DND-41 (cell line): ENCODE results near the gene GDPGP1.

Experiments used
- ATAC-seq: fragments of 200-7000 bp; cut with Tn5 transposase; 3 replicates; pipeline ENCODE4 v1.9.1; 2021; ENCODE audit warnings: low read depth; ENCODE audit not compliant: insufficient read depth
- DNase-seq: peaks from one replicate; pipeline ENCODE4 v3.0.0-alpha.2; 2020
- H2AFZ ChIP-seq: 2 replicates; pipeline ENCODE4 v1.6.0; 2012; ENCODE audit warnings: low read depth, low read length
- H3K27ac ChIP-seq: 2 replicates; pipeline ENCODE4 v1.5.1; 2012; ENCODE audit warnings: low read length, inconsistent platforms
- H3K27me3 ChIP-seq: fragments of 200-600 bp; sonication (generic); 2 replicates; pipeline ENCODE4 v1.6.0; 2012; ENCODE audit warnings: low read length, mild to moderate bottlenecking, inconsistent platforms; ENCODE audit not compliant: insufficient read depth, poor library complexity
- H3K36me3 ChIP-seq: 2 replicates; pipeline ENCODE4 v1.5.1; 2012; ENCODE audit warnings: low read length, inconsistent platforms; ENCODE audit not compliant: insufficient read depth
- H3K4me1 ChIP-seq: 2 replicates; pipeline ENCODE4 v1.5.1; 2012; ENCODE audit warnings: mild to moderate bottlenecking, low read length; ENCODE audit not compliant: insufficient read depth
- H3K4me2 ChIP-seq: 2 replicates; pipeline ENCODE4 v1.6.0; 2012; ENCODE audit warnings: mild to moderate bottlenecking, moderate library complexity, low read length, inconsistent platforms; ENCODE audit not compliant: insufficient read depth
- H3K4me3 ChIP-seq, 2 experiments: fragments of 200-600 bp in 1 of 2; shearing (Covaris generic) in 1 of 2; 2 replicates each; pipeline ENCODE4 v1.5.1; 2012 to 2016; ENCODE audit warnings: inconsistent platforms in 2 of 2, low read length in 2 of 2, mild to moderate bottlenecking in 2 of 2, low read depth in 1 of 2, moderate library complexity in 1 of 2
- H3K79me2 ChIP-seq: 2 replicates; pipeline ENCODE4 v1.6.0; 2012; ENCODE audit warnings: low read length, inconsistent platforms; ENCODE audit not compliant: insufficient read depth
- H3K9ac ChIP-seq: 2 replicates; pipeline ENCODE4 v1.6.0; 2012; ENCODE audit warnings: low read depth, mild to moderate bottlenecking, inconsistent platforms, low read length, moderate library complexity
- H3K9me3 ChIP-seq: 2 replicates; pipeline ENCODE4 v1.5.1; 2012; ENCODE audit warnings: low read length, moderate library complexity, mild to moderate bottlenecking, inconsistent platforms; ENCODE audit not compliant: insufficient read depth, severe bottlenecking
- H4K20me1 ChIP-seq: 2 replicates; pipeline ENCODE4 v1.6.0; 2012; ENCODE audit warnings: low read length; ENCODE audit not compliant: insufficient read depth
- EZH2 ChIP-seq: IDR thresholded peaks from 3 replicates; pipeline ENCODE4 v1.6.1; 2012; ENCODE audit warnings: borderline replicate concordance, low read depth, mild to moderate bottlenecking, moderate library complexity, low read length, inconsistent platforms; ENCODE audit not compliant: severe bottlenecking
- TF ChIP-seq, protein P1 (sequence below): IDR thresholded peaks from 2 replicates; pipeline ENCODE4 v1.5.1; 2012; ENCODE audit warnings: borderline replicate concordance, low read length, moderate library complexity, mild to moderate bottlenecking; ENCODE audit not compliant: poor library complexity, severe bottlenecking; ENCODE audit errors: extremely low read depth

GDPGP1 gene

GRCh38 chr15:90202929-90203328 lies 31.1 kb upstream of the GDPGP1 start:
- no peaks in the 10 kb centered on the region for H3K79me2 ChIP-seq
- H3K27ac ChIP-seq, result no peak overlapping the region

GRCh38 chr15:90203473-90203872 lies 30.5 kb upstream of the GDPGP1 start:
- no peak for ATAC-seq
- no peak overlapping the region for H3K27ac ChIP-seq
- no peaks in the 10 kb centered on the region for H3K36me3 ChIP-seq

More at GRCh38 chr15:90202929-90203328, 31.1 kb upstream of the GDPGP1 start:
- H3K27me3 ChIP-seq, result peaks cover 9% of the 10 kb centered on the region
- H3K9me3 ChIP-seq, result no peaks in the 10 kb centered on the region
- no peak overlapping the region for H3K4me3 ChIP-seq
- H4K20me1 ChIP-seq, result no peaks in the 10 kb centered on the region
- no peak overlapping the region for H3K4me2 ChIP-seq
- H3K36me3 ChIP-seq, result no peaks in the 10 kb centered on the region
- no peak overlapping the region for H2AFZ ChIP-seq
- no peak for TF ChIP-seq EZH2
- TF ChIP-seq, protein P1, sequence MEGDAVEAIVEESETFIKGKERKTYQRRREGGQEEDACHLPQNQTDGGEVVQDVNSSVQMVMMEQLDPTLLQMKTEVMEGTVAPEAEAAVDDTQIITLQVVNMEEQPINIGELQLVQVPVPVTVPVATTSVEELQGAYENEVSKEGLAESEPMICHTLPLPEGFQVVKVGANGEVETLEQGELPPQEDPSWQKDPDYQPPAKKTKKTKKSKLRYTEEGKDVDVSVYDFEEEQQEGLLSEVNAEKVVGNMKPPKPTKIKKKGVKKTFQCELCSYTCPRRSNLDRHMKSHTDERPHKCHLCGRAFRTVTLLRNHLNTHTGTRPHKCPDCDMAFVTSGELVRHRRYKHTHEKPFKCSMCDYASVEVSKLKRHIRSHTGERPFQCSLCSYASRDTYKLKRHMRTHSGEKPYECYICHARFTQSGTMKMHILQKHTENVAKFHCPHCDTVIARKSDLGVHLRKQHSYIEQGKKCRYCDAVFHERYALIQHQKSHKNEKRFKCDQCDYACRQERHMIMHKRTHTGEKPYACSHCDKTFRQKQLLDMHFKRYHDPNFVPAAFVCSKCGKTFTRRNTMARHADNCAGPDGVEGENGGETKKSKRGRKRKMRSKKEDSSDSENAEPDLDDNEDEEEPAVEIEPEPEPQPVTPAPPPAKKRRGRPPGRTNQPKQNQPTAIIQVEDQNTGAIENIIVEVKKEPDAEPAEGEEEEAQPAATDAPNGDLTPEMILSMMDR, result no peak
- ATAC-seq, result no peak
- H3K9ac ChIP-seq, result no peak overlapping the region
- H3K4me1 ChIP-seq, result peaks cover 16% of the 10 kb centered on the region
- DNase-seq, result no peak

DNA sequence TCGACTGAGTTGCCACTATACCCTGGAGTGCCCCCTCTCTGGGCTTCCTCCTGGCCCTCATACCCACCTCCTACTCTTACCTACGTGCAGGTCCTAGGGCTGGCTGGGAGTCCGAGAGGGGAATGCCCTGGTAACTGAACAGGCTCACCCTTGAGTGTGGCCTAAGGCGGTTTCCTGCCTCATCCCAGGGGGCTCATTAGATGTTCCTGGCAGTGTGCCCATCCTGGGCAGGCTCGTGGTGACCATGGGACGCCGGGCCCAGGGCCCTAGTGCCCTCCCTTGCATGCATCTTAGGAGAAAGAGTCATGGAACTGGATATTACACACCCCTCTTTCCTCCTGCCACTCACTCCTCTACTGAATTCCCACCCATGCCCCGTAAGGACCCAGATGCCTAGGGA lies 30.1 kb upstream of the GDPGP1 start:
- no peak overlapping the region for H3K4me3 ChIP-seq
- H2AFZ ChIP-seq, result no peak overlapping the region
- H3K79me2 ChIP-seq, result no peaks in the 10 kb centered on the region
- no peak for ATAC-seq
- no peaks in the 10 kb centered on the region for H3K9me3 ChIP-seq
- H3K36me3 ChIP-seq, result no peaks in the 10 kb centered on the region
- H4K20me1 ChIP-seq, result no peaks in the 10 kb centered on the region
- no peak overlapping the region for H3K27ac ChIP-seq
- no peak overlapping the region for H3K4me2 ChIP-seq
- peaks cover 16% of the 10 kb centered on the region for H3K4me1 ChIP-seq
- no peak for DNase-seq
- H3K9ac ChIP-seq, result no peak overlapping the region
- no peak for TF ChIP-seq EZH2
- TF ChIP-seq, protein P1, result no peak
- peaks cover 9% of the 10 kb centered on the region for H3K27me3 ChIP-seq

More at GRCh38 chr15:90203473-90203872, 30.5 kb upstream of the GDPGP1 start:
- Histone ChIP-seq H3K4me3 (no peak overlapping the region), H3K9me3 (no peaks in the 10 kb centered on the region), H3K79me2 (no peaks in the 10 kb centered on the region), H2AFZ (no peak overlapping the region), H3K9ac (no peak overlapping the region), H3K27me3 (peaks cover 9% of the 10 kb centered on the region), H4K20me1 (no peaks in the 10 kb centered on the region), H3K4me2 (no peak overlapping the region), H3K4me1 (peaks cover 16% of the 10 kb centered on the region)
- DNase-seq, result no peak
- no peak for TF ChIP-seq EZH2
- TF ChIP-seq, protein P1, result no peak
